ENCODE measurements around the gene POMGNT1. TPM values are rescaled to one million over a fixed set of nuclear protein-coding genes. Genes with fewer than 3 reads are reported as not detected.

The POMGNT1 gene
- total RNA-seq, 2 experiments from 2014 or later = 30.8 to 37.3 TPM

DNA sequence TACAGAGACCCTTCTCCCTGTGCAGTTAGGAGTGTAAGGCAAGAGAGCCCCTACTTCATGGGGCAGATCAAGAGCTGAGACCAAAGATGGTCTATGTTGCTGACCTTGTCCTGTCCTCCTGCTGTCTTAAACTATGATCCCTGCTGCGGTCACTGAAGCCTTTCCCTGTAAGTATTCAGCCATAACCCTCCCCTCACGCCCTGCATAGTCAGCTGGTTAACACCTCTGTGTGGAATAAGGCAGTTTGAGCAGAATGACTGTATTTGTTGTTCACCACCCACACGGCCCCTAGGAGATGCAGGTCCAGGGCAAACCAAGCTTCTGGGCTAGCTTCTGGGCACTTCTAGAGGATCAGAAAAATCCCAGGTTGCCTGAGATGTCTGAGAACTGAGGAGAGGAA, 23.0 kb downstream of the POMGNT1 start:
- TF ChIP-seq EZH2phosphoT487 (IDR thresholded peaks at IDR 0.05; ENCODE audit: borderline replicate concordance, low read depth, low read length) = no peak
- TF ChIP-seq, protein P1, sequence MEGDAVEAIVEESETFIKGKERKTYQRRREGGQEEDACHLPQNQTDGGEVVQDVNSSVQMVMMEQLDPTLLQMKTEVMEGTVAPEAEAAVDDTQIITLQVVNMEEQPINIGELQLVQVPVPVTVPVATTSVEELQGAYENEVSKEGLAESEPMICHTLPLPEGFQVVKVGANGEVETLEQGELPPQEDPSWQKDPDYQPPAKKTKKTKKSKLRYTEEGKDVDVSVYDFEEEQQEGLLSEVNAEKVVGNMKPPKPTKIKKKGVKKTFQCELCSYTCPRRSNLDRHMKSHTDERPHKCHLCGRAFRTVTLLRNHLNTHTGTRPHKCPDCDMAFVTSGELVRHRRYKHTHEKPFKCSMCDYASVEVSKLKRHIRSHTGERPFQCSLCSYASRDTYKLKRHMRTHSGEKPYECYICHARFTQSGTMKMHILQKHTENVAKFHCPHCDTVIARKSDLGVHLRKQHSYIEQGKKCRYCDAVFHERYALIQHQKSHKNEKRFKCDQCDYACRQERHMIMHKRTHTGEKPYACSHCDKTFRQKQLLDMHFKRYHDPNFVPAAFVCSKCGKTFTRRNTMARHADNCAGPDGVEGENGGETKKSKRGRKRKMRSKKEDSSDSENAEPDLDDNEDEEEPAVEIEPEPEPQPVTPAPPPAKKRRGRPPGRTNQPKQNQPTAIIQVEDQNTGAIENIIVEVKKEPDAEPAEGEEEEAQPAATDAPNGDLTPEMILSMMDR (conservative IDR thresholded peaks at IDR 0.05; ENCODE audit: low read length) = no peak
- H2AFZ ChIP-seq (ENCODE audit: low read length) = peak overlapping the region; percentile 8; the same call in 1 of the 2 replicates
- no peak overlapping the region for H3K27ac ChIP-seq (ENCODE audit: low read depth, low read length, poor library complexity, severe bottlenecking)
- no peaks in the 10 kb centered on the region for H4K20me1 ChIP-seq (ENCODE audit: insufficient read depth, low read length)
- H3K79me2 ChIP-seq (ENCODE audit: insufficient read depth, low read depth, low read length) = no peaks in the 10 kb centered on the region
- CTCF ChIA-PET (ENCODE audit: unreplicated experiment) = interaction anchor here (1.4 kb wide), 1 partner anchor 48 kb away, joined by 10 read pairs; no protein-coding TSS in a partner anchor
- H3K9me2 ChIP-seq (ENCODE audit: insufficient read depth, low read length) = no peaks in the 10 kb centered on the region
- no peak overlapping the region for H3K4me3 ChIP-seq (ENCODE audit: low read depth, low read length, poor library complexity, severe bottlenecking)
- POLR2A ChIA-PET = interaction anchor here (1.0 kb wide), 1 partner anchor 136 kb away, joined by 4 read pairs; no protein-coding TSS in a partner anchor
- H3K4me2 ChIP-seq (ENCODE audit: low read length) = no peak overlapping the region
- intact Hi-C loops (cut with micrococcal nuclease; ENCODE audit: unreplicated experiment) = no loop called here
- DNase-seq (ENCODE audit: low spot score) = no peak
- no peaks in the 10 kb centered on the region for H3K36me3 ChIP-seq (ENCODE audit: insufficient read depth, low read length)
- peaks cover 62% of the 10 kb centered on the region for H3K4me1 ChIP-seq (ENCODE audit: insufficient read depth, low read length, poor library complexity, severe bottlenecking)
- BruUV-seq (replicated peaks) = no TSS peak
- no peaks in the 10 kb centered on the region for H3K9me3 ChIP-seq (ENCODE audit: low read length)

DNA sequence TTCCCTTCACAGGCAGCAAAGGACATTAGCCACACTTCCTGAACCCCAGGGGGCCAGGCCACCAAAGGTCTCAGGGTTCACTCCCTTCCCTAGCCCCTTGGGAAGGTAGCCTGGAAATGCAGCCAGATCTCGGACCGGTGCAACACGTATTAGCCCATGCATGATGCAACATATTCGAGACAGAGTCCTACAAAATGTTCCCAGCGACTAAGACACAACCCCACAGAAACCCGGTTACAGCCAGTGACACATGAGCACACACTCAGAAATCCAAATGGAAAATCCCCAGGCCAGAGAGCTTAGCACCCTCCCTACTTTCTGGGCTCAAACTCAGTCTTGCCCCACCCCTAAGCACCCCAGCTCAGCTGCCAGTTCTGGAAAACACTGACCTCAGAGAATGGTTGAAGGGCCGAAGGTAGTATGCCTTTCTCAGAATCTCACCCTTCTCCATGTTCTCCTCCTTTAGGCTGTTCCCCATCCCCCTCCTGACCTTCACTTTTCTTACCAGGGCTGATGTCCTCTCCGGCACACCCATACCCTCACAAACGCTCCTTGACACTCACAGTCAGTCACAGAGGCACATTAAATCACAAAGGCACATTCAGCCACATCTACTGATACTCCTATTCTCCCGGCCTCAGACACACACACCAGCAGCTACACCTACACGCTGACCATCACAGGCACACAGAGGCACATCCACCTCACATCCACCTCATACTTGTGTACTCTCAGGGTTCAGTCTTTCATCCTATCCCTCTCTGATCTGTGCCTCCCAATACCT, 23.6 kb downstream of the POMGNT1 start, which contains the start of gene TSPAN1:
Gene TSPAN1, plus strand, starts transcription at position 640 of the 784 bp plus-strand sequence. CDS start 6,021 bp downstream, outside the sequence.
- H3K36me3 ChIP-seq (ENCODE audit: insufficient read depth, low read length) = no peaks in the 10 kb centered on the region
- no peaks in the 10 kb centered on the region for H3K9me3 ChIP-seq (ENCODE audit: low read length)
- ChIA-PET POLR2A (interaction anchor here (1.0 kb wide), 1 partner anchor 135 kb away, joined by 4 read pairs; no protein-coding TSS in a partner anchor), CTCF (ENCODE audit: unreplicated experiment) (interaction anchor here (0.6 kb wide), 1 partner anchor 150 kb away, joined by 4 read pairs; no protein-coding TSS in a partner anchor)
- no peaks in the 10 kb centered on the region for H3K79me2 ChIP-seq (ENCODE audit: insufficient read depth, low read depth, low read length)
- H3K9me2 ChIP-seq (ENCODE audit: insufficient read depth, low read length) = no peaks in the 10 kb centered on the region
- no peak for DNase-seq (ENCODE audit: low spot score)
- no peak within 1 kb of the TSS for H3K27ac ChIP-seq (ENCODE audit: low read depth, low read length, poor library complexity, severe bottlenecking)
- intact Hi-C loops (cut with micrococcal nuclease; ENCODE audit: unreplicated experiment) = no loop called here
- no peaks in the 10 kb centered on the region for H4K20me1 ChIP-seq (ENCODE audit: insufficient read depth, low read length)
- no TSS peak for BruUV-seq (replicated peaks)
- TF ChIP-seq, protein P1 (conservative IDR thresholded peaks at IDR 0.05; ENCODE audit: low read length) = no peak
- TF ChIP-seq EZH2phosphoT487 (IDR thresholded peaks at IDR 0.05; ENCODE audit: borderline replicate concordance, low read depth, low read length) = no peak
- no peak within 1 kb of the TSS for H3K4me2 ChIP-seq (ENCODE audit: low read length)
- H2AFZ ChIP-seq (ENCODE audit: low read length) = peak within 1 kb of the TSS; percentile 8; the same call in 1 of the 2 replicates
- H3K4me1 ChIP-seq (ENCODE audit: insufficient read depth, low read length, poor library complexity, severe bottlenecking) = peaks cover 56% of the 10 kb centered on the region
- H3K4me3 ChIP-seq (ENCODE audit: low read depth, low read length, poor library complexity, severe bottlenecking) = no peak within 1 kb of the TSS

All from OCI-LY7 (cell line).